HFF-Myc (cell line): ENCODE results near the gene FGD1.

Experiments
- DNase-seq: peaks from one replicate; pipeline ENCODE4 v3.0.0-alpha.2; 2011; ENCODE audit warnings: low read depth; ENCODE audit errors: extremely low read depth
- H3K4me3 ChIP-seq: replicated peaks from 2 replicates; pipeline ENCODE4 v1.5.1; 2011; ENCODE audit warnings: low read depth, mild to moderate bottlenecking, control low read depth, low read length
- TF ChIP-seq, protein P1 (sequence below): IDR thresholded peaks from 2 replicates; pipeline ENCODE4 v1.5.1; 2012; ENCODE audit warnings: mild to moderate bottlenecking, low read depth, low read length, control low read depth; ENCODE audit errors: missing control alignments

The FGD1 gene

DNA sequence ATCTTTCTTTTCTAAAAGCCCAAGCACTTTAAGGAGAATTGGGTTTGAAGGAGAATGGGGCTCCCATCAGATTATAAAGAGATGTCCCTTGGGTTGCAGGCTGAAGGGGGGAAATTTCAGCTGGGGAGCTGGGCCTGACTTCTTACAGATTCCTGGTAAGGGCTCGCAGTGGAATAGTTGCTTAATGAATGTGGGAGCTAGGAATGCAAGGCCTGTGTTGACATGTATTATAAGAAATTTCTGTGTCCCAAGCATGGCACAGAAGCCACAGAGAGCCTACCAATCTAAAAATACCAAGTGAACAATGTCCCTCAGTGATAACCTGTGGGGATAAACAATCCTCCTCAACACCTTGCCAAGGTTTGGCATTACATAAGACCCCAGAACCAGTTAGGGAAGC, 98.9 kb downstream of the FGD1 start:
- no peak overlapping the region for H3K4me3 ChIP-seq
- TF ChIP-seq, protein P1, sequence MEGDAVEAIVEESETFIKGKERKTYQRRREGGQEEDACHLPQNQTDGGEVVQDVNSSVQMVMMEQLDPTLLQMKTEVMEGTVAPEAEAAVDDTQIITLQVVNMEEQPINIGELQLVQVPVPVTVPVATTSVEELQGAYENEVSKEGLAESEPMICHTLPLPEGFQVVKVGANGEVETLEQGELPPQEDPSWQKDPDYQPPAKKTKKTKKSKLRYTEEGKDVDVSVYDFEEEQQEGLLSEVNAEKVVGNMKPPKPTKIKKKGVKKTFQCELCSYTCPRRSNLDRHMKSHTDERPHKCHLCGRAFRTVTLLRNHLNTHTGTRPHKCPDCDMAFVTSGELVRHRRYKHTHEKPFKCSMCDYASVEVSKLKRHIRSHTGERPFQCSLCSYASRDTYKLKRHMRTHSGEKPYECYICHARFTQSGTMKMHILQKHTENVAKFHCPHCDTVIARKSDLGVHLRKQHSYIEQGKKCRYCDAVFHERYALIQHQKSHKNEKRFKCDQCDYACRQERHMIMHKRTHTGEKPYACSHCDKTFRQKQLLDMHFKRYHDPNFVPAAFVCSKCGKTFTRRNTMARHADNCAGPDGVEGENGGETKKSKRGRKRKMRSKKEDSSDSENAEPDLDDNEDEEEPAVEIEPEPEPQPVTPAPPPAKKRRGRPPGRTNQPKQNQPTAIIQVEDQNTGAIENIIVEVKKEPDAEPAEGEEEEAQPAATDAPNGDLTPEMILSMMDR, result no peak
- no peak for DNase-seq
